ENCODE measurements around the gene MYO5C.

DNA sequence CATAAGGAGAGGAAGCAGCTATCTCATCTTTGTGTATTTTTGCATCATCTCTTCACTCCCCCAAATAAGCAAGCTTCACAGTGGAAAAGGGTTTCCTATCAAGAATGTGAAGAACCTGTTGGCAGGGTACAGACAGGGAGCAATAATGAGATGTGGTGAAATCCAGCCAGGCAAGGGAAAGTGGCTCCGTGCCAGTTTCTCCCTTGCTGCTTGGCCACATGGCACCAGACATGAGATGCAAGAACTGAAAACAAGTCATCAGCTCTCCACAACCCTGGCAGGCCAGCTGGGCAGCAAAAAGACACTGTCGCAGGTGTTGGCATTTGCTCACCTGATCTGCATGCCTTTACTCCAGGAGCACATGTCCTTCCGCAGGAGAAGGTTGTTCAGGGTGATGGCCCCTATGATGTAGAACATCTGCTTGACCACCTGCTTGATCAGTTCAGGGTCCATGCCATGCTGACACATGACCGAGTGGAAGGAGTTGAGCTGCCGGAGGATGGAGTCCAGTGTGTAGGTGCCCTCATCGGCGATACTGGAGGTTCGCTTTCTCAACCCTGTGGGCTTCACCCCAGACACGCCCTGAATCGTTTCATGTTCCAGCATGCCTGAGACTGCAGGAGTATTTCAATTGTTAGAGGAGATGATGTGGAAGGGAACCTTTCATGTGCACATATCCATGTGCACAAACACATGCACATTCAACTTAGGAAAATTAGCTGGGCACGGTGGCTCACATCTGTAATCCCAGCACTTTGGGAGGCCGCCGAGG is 23.3 kb upstream of the MYO5C start:
- TF ChIP-seq RAD21 (IDR thresholded peaks at IDR 0.05; ENCODE audit: insufficient read depth, low read depth, low read length), result no peak
- TF ChIP-seq CHD4 (IDR thresholded peaks at IDR 0.05), result no peak
- no peak for TF ChIP-seq TAF1 (IDR thresholded peaks at IDR 0.05; ENCODE audit: borderline replicate concordance, low read depth, low read length)
- TF ChIP-seq EED (IDR thresholded peaks at IDR 0.05; ENCODE audit: low read depth), result no peak
- TF ChIP-seq RELA (IDR thresholded peaks at IDR 0.05; ENCODE audit: borderline replicate concordance, partially characterized antibody), result no peak
- no peak for TF ChIP-seq SIN3A (IDR thresholded peaks at IDR 0.05; ENCODE audit: low read depth, low read length)
- no peak for TF ChIP-seq POLR2AphosphoS5 (IDR thresholded peaks at IDR 0.05; ENCODE audit: low read length)
- TF ChIP-seq ZNF384 (IDR thresholded peaks at IDR 0.05; ENCODE audit: borderline replicate concordance, low read depth, low read length), result no peak
- TF ChIP-seq, protein P1, sequence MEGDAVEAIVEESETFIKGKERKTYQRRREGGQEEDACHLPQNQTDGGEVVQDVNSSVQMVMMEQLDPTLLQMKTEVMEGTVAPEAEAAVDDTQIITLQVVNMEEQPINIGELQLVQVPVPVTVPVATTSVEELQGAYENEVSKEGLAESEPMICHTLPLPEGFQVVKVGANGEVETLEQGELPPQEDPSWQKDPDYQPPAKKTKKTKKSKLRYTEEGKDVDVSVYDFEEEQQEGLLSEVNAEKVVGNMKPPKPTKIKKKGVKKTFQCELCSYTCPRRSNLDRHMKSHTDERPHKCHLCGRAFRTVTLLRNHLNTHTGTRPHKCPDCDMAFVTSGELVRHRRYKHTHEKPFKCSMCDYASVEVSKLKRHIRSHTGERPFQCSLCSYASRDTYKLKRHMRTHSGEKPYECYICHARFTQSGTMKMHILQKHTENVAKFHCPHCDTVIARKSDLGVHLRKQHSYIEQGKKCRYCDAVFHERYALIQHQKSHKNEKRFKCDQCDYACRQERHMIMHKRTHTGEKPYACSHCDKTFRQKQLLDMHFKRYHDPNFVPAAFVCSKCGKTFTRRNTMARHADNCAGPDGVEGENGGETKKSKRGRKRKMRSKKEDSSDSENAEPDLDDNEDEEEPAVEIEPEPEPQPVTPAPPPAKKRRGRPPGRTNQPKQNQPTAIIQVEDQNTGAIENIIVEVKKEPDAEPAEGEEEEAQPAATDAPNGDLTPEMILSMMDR (IDR thresholded peaks at IDR 0.05 in 2 of 3, conservative IDR thresholded peaks at IDR 0.05 in 1 of 3; ENCODE audit: control insufficient read depth in 2 of 3, extremely low read depth in 1 of 3, insufficient read depth in 1 of 3, low read depth in 3 of 3, low read length in 3 of 3), result no peak
- TF ChIP-seq SUZ12 (IDR thresholded peaks at IDR 0.05; ENCODE audit: unreplicated experiment), result no peak
- TF ChIP-seq YY1 (IDR thresholded peaks at IDR 0.05; ENCODE audit: low read depth, low read length), result no peak
- TF ChIP-seq, protein P2, sequence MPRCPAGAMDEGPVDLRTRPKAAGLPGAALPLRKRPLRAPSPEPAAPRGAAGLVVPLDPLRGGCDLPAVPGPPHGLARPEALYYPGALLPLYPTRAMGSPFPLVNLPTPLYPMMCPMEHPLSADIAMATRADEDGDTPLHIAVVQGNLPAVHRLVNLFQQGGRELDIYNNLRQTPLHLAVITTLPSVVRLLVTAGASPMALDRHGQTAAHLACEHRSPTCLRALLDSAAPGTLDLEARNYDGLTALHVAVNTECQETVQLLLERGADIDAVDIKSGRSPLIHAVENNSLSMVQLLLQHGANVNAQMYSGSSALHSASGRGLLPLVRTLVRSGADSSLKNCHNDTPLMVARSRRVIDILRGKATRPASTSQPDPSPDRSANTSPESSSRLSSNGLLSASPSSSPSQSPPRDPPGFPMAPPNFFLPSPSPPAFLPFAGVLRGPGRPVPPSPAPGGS (IDR thresholded peaks at IDR 0.05; ENCODE audit: borderline replicate concordance, insufficient read depth, low read depth, low read length, poor library complexity, severe bottlenecking), result no peak
- no peak for TF ChIP-seq GABPA (IDR thresholded peaks at IDR 0.05; ENCODE audit: low read depth)

All from GM12878 (cell line).